ENCODE measurements around the gene PIK3R1.

The PIK3R1 gene

DNA sequence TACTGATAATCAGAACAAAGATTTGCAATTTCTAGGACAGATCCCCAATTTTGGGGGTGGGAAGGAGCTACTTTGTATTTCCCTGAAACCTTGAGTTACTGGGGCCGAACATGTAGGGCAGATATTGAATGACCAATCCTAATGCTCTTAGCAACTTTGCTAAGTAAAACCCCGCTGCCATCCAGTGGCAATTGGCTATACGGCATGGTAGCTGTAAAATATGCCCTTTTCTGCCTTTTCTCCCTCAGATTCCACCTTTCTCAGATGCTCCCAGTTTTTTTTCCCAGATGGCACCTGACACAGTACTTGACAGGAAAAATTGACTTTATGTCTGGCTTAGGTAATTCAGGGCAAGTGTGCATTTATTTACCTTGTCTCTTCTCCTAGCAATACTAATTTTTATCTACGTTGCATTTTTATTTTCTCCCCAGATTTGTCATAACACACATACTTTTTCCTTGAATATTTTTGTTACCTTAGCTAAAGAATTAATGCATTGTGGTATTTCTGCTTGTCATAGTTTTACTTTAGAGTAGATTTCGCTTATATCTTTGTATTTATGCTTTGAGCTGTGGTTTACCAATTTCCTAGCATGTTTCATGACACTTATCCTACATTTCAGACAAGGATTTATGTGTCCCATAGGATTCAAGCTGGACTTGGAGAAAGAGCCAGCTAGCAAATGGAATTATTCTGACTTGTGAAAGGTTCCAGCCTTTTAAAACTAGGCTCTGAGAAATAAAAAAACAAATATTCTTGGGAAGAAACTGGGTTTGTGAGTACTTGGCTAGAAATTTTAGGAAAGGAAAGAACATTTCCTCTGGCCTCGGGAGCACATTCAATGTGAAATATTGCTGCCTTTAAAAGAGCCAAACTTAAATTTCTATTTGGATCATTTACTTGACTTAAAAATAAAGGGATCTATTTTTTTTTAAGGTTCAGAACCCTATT, 37.4 kb downstream of the PIK3R1 start:
- DNase-seq (ENCODE audit: low spot score): peak; percentile 76

DNA sequence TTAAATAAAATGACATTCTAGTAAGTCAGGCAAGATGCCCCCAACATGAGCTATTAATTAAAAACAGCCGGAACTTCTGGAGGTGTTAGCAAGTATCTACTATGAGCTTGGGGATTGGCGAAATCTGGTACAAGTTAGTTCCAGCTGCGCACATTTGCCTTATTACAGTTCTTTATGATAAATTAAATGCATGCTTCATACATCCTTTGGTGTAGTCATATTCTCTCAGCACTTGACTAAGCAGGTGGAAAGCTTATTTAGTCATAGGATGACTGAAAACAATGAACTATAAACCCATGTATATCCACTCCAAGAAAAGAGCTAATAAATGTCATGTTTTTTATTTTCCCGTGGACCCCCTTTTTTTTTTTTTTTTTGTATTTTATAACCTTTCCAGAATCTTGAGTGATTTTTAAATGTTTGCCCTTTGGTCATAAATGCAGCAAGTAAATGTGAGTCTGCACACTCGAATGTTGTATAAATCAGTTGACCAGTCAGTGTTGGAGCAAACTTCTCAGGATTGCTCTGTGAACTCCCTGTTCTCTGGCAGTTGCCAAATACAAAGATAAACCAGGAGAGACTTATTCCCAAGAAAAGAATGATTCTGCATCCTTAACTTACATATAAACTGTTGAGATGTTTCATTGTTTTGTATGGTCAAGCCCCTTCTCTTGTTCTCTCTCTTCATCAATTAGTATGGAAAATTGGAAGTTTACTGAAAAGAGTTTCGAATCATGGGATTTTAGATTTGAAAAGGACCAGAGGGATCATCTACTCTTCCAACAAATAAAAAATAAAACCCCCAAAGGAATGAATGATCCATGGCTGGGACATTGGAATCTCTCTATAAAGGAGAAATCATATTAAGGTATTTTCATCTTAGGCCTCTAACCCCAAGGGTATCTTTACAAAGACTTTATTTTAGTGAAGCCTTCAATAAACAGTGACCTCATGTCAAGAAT, 38.3 kb downstream of the PIK3R1 start:
- no peak for DNase-seq (ENCODE audit: low spot score)

DNA sequence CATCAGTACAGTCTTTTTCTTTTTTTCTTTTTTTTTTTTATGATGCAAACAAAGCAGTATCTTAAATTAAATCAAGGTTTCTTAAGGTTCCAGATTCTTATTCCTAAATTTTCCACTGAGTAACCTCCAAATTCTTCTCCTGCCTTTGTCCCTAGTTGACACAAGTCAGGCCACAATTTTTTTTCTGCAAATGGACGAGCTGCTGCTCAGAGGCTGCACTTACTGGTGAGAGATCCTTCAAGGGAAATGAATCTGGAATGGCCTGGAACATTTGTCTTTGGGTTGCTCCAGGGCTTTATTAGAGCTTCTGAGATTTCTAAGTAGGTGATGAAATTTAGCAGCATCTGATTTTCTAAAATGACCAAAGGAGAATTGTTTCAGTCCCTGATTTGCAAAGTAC, 39.3 kb downstream of the PIK3R1 start:
- no peak for DNase-seq (ENCODE audit: low spot score)

DNA sequence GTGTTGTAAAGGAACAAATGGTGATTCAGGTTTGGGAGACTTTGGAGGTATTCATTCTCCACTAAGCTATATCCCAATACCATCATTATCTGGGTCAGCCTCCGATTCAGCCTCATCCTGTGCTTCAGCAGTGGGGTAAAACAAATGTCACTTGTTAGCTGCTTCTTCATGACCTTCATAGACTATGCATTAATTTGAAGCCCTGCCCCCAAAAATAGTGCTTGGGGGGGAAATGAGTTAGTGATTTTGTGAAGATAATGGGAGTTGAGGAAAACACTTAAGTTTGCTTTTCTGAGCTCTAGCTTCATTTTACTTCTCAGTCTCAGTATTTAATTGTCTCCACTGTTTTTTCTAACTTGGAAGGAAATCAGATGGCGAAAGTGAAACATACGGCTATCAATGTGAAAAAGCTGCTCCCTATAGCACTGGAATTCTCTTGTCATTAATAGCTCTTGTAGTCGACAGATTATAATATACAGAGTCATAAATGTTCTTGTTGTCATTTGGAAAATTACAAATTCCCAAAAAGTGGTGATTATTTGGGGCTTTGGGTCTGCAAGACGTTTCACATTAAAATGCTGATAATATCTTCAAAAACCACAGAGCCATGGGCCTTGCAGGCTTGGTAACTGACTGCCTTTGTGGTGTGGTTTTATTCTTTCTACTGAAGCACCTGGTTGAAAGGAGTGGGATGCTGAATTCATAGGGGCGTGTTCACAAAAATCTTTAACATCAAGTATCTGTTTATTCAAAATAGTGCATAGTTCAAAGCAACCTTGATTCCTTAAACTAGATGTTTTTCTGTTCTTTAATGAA, 40.0 kb downstream of the PIK3R1 start:
- no peak for DNase-seq (ENCODE audit: low spot score)

DNA sequence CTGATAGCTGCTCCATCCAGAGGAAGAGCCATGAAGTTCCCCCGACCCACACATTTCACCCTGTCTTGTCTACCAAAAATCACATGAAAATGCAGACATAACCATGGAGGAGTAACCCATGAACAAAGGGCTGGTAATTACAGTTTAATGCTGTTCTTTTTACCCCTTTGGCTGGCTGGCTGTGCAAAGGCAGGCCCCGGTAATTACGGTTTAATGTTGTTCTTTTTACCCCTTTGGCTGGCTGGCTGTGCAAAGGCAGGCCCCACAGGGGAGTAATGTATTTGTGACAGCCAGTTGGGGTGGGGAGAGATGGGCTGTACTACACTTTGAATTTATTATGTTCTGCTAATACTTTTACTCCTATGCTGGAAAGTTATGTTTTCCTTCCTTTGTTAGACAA, 41.7 kb downstream of the PIK3R1 start:
- DNase-seq (ENCODE audit: low spot score): no peak

DNA sequence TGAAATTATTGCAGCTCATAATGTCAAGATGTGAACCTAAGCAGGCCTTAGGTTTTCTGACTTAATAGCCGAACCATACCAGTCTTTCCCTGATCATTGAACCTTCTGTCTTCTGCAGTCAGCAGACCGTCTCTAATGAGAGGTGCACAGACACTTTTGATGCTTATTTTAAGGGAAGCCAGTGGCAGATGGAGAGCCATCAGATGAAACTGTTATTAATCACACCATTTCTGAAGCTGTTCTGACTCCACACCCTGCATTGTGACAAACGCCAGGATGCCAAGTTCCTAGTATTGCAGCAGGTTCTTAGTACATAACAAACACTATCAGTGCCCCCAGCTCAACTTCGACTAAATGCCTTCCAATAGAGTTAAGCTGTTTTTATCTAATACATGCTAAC, 43.0 kb downstream of the PIK3R1 start:
- no peak for DNase-seq (ENCODE audit: low spot score)

DNA sequence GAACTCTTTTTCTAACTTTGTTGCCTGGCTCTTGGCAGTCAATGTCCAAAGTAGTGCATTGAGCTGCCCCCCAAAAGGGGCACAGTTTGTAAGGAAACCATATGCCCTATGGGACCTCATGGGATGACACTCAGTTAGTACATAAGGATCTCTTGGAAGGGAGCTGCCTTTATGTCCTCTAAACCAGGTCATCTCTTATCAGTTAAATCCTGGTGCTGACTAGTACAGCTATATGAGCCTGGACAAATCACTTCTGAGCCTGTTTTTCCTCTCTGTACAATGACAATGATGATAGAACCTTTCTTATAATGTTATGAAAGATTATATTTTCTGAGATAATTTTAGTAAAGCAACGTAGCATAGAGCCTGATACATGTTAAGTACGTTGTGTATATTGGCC, 44.1 kb downstream of the PIK3R1 start:
- DNase-seq (ENCODE audit: low spot score): no peak

DNA sequence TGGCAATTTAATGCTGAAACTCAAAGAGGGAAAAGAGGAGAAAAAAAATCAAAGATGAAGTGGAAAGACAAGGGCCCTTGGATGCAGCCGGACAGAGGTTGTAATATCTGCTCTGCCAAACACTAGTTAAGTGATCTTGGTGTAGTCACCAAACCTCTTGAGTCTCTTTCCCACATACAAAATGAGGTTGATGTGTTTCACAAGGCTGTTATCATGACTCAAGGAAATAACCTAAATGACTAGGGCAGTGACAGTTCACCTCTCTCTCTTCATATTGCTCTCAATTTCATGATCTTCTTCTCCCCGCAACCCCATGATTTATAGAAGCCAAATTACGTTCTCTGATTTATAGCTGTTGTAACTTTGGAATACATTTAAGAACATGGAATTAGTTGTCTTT, 44.9 kb downstream of the PIK3R1 start:
- DNase-seq (ENCODE audit: low spot score): no peak

DNA sequence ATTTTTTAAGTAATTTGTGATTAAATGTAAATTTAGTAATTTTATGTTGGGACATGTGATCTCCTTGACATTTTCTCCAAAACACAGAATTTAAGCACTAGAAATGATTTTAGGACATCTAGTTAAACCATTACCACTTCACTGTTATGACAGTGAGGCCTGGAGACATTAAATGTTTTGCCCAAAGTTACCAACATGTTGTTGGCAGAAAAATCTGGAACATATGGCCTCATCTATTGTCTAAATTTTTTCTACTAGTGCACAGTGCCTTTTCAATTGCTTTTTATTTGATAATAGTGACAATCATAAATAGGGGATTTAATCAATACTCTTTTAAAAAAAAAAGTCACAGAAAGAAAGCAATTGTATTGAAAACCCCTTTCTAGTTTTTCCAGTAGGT, 45.6 kb downstream of the PIK3R1 start:
- no peak for DNase-seq (ENCODE audit: low spot score)

DNA sequence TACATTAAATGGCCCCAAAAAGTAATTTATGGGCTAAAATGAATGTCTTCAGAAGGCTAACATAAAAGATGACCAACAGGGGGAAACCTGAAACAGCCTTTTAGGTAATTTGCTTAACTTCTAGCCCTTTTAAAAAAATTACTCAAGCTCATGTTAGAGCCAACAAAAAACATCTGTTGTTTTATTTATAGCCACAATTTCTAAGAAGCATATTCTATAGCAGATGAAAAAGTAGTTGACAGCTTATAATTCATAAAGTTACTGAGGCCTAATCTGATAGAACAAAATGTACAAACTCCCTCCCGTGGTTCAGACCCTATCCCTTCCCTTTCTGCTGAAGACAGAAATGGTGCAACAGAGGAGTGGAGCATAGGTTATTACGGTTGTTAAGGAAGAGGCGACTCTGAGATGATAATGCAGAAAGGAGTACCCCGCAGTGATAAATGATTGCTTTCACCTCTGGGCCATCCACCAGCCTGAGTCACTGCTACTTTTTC, 46.1 kb downstream of the PIK3R1 start:
- no peak for DNase-seq (ENCODE audit: low spot score)

DNA sequence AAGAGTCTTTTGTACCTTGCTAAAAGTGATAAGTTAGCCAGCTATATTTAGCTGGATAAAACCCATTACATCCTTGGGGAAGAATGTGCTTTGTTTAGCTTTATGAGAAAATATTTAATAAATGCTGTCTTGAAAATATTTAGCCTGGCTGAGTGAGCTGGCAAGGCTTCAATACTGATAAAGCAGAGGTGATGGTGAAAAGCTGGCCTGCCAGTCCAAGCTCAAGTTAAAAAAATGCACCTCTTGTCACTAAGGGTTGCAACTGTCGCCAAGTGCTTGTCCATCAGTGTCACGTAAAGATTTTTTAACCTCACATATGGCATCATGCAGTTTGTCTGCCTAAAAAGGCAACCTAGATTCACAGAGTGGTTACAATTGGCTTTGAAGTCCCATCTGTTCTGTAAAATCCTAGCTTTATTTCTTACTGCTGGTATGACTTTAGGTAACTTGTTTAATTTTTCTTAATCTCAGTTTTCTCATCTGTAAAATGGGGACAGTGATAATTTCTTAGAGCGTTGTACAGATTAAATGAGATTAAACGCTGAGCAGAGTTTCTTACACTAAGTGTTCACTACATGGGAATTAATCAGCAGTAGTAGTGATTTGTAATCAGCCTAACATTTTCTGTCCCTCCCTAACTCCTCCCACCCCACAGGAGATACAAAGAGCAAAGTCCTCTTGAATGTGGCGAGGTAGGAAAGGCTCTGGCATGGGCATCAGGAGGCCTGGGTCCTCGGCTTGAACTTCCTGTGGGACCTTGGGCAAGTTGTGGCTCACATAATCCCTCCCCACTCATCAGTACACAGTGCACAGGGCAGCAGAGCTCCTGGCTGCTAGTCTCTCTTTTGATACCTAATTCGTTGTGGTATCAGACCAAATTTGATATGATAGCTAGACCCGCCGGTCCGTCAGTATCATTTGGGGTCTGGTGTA, 48.7 kb downstream of the PIK3R1 start:
- no peak for DNase-seq (ENCODE audit: low spot score)

DNA sequence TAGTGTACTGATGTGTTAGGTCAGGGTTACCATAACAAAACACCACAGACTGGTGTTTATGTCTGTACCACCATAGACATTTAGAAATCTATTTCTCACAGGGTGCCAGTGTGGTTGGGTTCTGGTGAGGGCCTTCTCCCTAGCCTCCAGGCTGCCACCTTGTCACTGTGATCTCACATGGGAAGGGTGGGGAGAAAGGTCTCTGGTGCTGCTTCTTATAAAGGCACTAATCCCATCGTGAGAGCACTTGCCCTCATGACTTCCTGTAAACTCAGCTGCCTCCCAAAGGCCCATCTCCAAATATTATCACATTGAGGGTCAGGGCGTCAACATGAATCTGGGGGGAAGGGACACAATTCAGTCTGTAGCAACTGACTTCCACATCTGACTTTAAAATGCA, 49.8 kb downstream of the PIK3R1 start:
- DNase-seq (ENCODE audit: low spot score): no peak

DNA sequence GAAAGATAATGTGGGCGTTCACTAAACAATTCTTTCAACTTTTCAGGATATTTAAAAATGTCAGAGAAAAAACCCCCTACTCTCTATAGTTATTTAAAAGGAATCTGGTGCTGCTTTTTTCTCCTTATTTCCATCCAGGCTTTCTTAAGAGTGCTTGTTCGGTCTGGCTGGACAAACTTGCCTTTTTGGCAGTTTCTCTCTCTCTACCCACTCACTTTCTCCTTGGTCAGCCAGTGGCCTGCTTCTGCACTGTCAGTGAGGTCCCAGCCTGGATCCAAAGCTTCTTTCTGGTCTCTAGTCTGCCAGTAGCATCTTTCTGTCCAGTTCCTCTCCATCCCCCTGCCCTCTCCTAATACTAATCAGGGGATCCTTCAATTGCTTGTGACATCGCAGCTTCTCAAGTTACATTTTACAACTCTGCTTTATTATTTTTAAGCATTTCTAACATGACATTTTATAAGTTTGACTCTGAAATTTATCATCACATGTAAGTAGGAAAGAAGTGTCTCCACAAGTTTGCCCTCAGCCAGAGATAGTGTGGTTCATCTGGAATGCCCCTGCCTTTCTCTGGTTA, 50.4 kb downstream of the PIK3R1 start:
- DNase-seq (ENCODE audit: low spot score): no peak

DNA sequence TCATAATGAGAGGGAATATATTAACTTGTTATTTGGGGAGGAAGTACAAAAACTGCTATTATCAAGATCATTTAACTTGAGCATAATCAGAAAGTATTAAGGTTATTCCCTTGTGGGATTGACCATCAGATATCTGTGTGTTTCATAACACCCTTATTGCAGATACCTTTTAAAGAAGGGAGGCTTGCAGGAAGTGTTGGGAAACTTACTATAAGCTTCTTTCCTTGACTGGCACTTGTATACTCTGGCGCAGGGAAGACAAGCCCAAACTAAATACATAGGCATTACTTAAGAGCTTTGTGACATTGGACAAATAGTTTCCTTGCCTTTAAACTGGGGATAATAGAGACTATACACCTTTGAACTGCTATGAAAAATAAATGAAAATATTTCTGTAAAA, 50.9 kb downstream of the PIK3R1 start:
- no peak for DNase-seq (ENCODE audit: low spot score)

DNA sequence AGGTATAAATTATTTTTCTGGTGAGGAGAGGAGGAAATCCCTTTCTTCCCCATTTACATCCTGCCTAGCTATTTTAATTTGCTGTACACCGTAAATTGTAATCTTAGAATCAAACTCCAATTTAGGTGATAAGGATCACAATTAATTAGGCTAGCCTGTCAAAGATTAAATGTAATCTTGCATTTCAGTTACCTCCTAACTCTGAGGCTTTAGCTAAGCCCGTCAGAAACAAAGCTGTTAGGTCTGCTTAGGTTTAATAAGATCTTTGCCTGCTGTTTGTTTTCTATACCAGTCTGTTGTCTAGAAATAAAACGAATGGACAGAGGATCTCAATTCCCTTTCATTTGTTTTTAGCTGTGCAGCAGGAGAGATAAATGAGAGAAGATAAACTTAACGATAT, 51.5 kb downstream of the PIK3R1 start:
- no peak for DNase-seq (ENCODE audit: low spot score)

DNA sequence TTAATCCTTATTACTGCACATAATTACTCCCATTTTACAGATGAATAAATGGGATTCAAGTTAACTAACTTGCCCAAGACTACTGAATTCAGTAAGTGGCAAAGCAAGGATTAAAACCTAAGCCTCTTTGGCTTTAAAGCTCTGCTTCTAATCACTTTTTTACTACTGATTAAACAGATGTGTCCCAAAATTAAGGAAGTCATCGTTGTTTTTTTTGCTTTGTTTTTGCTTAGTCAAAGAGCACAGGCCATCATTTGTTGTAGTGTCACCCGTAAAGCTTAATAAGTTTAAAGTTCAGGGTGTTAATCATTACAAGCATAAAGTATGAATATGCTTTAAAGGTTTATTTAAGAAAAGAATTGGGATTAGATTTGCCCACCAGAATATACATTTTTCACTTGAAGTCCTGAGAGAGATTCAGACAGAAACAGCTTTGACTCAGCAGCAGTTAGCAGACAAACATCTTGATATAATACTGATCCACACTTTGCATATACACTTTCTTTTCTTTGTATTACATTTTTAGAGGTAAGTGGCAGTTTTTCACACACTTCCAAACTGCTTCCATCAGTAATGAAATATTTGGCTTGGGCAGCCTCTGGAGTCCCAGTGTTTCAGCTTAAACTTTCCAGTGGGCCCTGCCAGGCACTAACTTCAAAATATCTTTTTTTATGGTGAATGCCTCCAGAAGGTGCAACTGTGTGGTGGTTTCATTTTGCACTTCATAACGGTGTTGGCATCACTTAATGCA, 52.7 kb downstream of the PIK3R1 start:
- DNase-seq (ENCODE audit: low spot score): no peak

DNA sequence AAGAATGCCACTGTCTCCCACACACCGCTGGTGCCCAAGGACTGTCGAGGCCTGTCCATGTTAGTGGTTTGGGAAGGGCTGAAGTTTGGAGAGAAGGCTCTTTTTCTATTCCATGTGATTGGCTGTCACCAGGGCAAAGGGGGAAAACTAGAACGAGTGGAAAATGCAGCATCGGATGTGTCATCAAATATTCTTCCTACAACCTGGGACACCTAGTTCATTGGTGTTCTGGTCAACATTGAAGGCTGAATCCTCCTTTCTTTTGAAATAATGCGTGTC, 53.2 kb downstream of the PIK3R1 start:
- no peak for DNase-seq (ENCODE audit: low spot score)

DNA sequence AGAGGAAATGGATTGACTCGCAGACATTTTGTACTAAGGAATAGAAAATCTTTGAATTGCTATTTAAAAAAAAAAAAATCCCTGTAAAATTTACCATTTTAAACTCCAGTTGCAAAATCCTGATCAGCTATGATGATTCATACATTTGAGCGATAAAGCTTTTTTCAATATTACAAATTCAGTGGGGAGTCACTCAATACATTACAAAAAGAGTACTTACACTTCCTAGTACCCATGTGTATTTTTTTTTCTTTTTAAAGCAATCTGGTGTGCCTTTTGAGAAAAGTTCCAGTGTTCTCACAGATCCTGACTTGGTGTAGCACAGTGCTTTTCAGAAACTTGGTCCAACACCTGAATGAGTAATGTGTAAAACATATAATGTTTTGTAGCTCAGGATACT, 54.3 kb downstream of the PIK3R1 start:
- no peak for DNase-seq (ENCODE audit: low spot score)

DNA sequence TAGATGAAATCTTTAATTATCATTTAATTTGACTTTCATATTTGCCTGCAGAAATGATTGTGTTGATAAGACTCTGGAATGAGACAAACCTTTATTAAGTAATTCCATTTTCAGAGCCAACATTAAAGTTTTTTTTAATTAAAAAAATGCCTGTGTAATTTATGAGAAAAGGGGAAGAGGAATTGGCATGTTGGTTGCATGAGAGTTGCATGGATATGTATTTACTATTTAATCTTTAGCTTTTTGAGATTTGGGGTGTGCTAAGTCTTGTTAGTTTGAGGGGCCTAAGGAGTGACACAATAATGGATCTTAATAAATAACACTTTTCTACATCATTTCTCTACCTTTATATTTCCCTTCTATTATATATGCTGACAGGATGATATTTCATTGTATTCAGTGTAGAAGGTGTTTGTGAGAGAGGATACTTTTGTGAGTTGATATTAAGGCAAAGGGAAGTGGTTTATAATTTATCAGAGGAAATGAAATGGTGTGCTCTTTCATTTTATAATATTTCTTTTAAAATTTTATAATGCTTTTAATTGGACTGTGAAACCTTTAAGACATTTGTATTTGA, 54.9 kb downstream of the PIK3R1 start:
- DNase-seq (ENCODE audit: low spot score): no peak

DNA sequence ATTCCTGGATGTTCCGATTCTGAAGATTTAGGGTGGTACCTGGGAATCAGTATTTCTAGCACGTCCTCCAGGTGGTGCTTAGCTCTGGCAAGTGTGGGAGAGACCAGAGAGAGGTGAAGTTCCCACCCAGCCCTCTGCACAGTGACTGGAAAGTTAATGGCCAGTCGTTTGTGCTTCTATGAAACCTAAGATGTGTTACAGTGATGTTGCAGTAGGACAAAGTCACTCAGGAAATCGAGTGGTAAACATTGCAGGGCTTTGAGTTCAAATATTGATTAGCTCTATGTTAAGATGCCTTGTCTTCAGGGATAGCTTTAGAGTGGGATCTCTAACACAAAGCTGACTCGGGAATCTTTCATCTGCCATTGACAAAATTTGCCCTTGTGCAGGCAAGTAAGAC, 55.6 kb downstream of the PIK3R1 start:
- DNase-seq (ENCODE audit: low spot score): no peak
